CD4-positive, alpha-beta T cell treated with Interleukin-15 for 1 hour (primary cell): ENCODE results near the gene MADCAM1.
"Not testable (repeated sequence)": the region's sequence is repeated elsewhere in the genome, so short reads cannot be mapped to it uniquely, and the experiment has no call there.

Experiments used
- DNase-seq: peaks from one replicate; pipeline ENCODE4 v3.0.0-alpha.2; 2020

Gene MADCAM1

GRCh38 chr19:467554-467953 lies 28.7 kb upstream of the MADCAM1 start:
- DNase-seq, result no peak

DNA sequence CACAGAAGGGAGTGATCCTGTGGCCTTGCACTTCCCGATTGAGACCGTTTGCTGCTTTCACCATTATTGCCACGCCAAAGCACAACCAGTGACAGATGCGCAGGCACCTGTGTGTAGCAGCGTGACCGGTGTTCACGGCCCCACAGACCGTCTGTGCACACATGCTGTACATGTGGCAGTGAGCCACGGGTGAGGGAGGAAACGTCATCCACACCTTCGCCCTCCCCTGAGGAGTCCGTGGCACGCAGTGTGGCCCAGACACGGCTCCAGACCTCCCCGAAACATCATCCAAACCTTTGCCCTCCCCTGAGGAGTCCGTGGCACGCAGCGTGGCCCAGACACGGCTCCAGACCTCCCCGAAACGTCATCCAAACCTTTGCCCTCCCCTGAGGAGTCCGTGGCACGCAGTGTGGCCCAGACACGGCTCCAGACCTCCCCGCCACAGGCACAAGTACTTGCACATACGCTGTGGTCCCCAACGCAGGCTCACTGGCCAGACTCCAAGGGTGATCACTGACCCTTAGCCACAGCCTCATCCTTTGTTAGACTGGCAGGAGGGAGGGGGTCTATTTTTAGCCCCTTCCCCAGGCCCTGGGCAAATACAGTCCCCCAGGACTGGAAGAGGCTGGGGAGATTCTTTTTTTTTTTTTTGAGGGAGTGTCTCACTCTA lies 27.6 kb upstream of the MADCAM1 start:
- DNase-seq, result no peak

GRCh38 chr19:469833-470232 lies 26.5 kb upstream of the MADCAM1 start:
- DNase-seq, result no peak

- DNase-seq, result no peak
Measured at GRCh38 chr19:470701-471100, 25.6 kb upstream of the MADCAM1 start.

- no peak for DNase-seq
Measured at GRCh38 chr19:472005-472858, 24.1 kb upstream of the MADCAM1 start.

DNA sequence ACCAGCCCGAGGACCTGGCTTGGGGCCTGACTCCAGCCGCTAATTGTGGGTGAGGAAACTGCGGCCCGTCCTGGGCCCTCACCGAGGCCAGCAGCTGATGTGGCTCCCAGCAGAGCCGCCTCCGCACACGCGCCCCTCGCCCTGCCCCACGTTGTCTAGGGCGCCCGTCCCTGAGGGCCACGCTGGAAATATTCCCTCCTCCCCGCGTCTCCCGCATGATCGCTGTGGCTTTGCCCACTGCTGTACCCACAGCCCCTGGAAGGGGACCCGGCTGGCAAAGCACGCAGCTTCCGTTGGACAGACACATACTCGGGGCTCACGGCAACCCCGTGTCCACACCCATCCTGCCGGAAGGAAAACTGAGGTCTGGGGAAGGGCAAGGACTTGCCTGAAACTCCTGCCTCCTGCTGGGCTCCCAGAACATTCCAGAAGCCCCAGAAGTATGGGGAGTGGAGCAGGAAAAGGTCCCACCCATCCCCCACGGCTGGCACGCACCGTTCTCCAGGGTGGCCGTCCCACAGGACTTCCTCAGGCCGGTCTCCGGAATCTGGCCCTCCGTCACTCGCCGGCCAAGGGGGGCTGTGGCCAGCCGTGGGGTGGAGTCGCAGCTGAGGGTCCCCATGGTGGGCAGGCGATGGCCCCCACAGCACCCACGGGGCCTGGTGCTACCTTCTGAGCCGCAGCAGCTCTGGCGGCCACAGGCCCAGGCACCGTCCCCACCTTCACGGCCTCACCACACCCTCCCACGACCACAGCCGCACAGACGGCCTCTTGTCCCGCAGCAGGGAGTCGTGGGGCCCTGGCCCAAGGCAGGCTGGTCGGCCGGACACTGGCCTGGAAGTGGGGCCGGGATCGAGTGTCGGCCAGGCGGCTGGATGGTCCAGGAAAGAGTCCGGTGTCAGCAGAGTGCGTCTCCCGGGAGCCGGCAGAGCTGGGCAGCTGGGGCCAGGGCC lies 21.9 kb upstream of the MADCAM1 start:
- DNase-seq, result no peak

DNA sequence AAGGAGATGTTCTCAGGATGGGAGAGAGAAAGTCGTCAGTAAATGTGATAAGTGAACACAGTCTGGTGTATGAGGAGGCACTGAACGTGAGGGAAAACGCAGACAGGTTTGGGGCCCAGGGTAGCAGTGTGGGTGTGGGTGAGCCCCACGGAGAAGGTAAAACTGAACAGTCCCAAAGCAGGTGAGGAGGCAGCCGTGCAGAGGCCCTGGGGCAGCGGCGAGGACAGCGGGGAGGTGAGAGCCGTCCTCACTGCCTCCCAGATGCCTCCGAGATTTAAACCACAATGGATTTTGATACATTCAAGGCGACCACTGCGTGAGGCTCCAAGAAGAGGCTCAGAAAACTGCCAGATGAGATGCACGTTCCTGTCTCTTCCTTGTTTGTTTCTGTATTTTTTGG lies 20.9 kb upstream of the MADCAM1 start:
- no peak for DNase-seq

- DNase-seq, result no peak
Measured at GRCh38 chr19:478236-478903, 17.9 kb upstream of the MADCAM1 start.

GRCh38 chr19:478976-479375 lies 17.3 kb upstream of the MADCAM1 start:
- no peak for DNase-seq

- DNase-seq, result peak; percentile 32
Measured at GRCh38 chr19:480016-480855, 16.1 kb upstream of the MADCAM1 start.

- not testable (repeated sequence) for DNase-seq
Measured at GRCh38 chr19:481100-481499, 15.2 kb upstream of the MADCAM1 start.

GRCh38 chr19:482186-483041 lies 13.9 kb upstream of the MADCAM1 start:
- no peak for DNase-seq

- no peak for DNase-seq
Measured at GRCh38 chr19:483332-484072, 12.8 kb upstream of the MADCAM1 start.

DNA sequence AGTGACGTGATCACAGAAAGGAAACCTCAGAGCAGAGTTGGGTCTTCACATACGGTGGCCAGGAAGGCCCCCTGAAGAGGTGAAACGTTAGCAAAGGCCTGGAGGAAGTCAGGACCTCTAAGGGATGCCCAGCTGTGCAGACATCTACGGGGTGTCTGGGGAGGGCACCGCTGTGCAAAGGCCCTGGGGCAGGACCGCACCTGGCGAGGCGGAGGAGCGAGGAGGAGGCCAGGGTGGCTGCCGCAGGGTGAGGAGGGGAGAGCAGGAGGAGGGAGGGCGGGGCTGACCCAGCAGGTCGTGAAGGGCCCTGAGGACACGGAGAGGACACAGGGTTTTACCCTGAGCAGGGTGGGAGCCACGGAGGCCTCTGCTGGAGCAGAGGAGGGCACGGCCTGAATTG lies 11.8 kb upstream of the MADCAM1 start:
- DNase-seq, result no peak

- DNase-seq, result no peak
Measured at GRCh38 chr19:485077-485476, 11.2 kb upstream of the MADCAM1 start.

GRCh38 chr19:485583-486236 lies 10.6 kb upstream of the MADCAM1 start:
- DNase-seq, result no peak

DNA sequence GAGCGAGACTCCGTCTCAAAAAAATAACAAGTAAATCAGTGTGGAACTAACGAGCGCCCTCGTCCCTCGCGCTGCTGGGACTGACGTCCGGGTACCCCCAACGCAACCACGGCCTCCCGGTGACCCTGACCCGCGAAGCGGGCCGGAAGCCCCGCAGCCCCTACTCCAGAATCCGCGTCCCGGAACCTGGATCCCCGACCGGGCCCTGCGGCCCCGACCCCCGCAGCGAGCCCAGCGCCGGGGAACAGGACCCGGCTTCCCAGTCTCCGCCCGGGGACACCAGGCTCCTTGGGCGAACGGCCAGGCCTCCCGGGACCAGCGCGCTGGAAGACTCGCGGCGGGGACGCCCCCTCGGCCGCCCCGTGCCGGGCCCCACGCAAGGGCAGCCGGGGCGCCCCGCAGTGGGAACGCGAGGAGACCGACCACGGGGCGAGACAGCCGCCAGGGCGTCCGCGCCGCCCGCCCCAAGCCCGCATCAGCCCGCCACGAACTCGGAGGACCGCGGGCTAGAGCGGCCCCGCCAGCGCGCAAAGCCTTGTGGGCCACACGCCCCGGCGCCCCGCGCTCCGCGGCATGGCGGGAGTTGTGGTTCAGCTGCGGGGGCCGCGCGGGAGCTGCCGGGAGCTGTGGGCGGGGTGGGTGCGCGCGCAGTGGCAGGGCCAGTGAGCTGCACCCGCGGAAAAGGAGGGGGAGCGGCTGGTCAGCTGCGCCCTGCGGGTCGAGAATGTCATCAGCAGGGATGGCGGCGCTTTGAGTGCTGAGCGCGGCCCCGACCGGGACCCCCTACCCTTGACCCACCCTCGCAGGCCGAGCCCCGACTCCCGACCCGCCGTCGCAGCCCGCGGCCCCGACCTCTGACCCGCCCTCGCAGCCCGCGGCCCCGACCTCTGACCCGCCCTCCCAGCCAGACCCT lies 7.5 kb upstream of the MADCAM1 start:
- peak; percentile 92 for DNase-seq
